K562 (cell line): ENCODE data around the gene ZNHIT2. TPM values are rescaled to one million over a fixed set of nuclear protein-coding genes. Genes with fewer than 3 reads are reported as not detected.

ENCODE experiments used
- BDP1 ChIP-seq: IDR thresholded peaks from 3 replicates; pipeline ENCODE4 v1.6.1; 2011; ENCODE audit not compliant: insufficient read length, insufficient read depth
- CHD4 ChIP-seq: fragments of 200-600 bp; sonication (generic); IDR thresholded peaks from 3 replicates; pipeline ENCODE4 v1.6.1; 2012; ENCODE audit warnings: low read depth, mild to moderate bottlenecking, mixed read lengths, low read length, inconsistent platforms; ENCODE audit not compliant: insufficient read depth, insufficient replicate concordance, poor library complexity, severe bottlenecking
- EZH2 ChIP-seq: IDR thresholded peaks from 2 replicates; pipeline ENCODE4 v1.6.1; 2012; ENCODE audit warnings: low read depth, mild to moderate bottlenecking, inconsistent platforms, low read length, borderline replicate concordance
- GABPB1 ChIP-seq: sonication (generic); formaldehyde crosslinking; IDR thresholded peaks from 2 replicates; pipeline ENCODE4 v1.8.0; 2022; ENCODE audit warnings: mild to moderate bottlenecking, missing genetic modification reagents
- HBP1 ChIP-seq: fragments of 450-650 bp; formaldehyde crosslinking; IDR thresholded peaks from 2 replicates; pipeline ENCODE4 v1.4.0; 2022; ENCODE audit warnings: missing genetic modification characterization
- HNRNPH1 ChIP-seq: fragments of 200-400 bp; formaldehyde crosslinking; optimal IDR thresholded peaks from 2 replicates; pipeline ENCODE3; 2017; ENCODE audit warnings: low read depth, mild to moderate bottlenecking, low read length, moderate library complexity
- HOXB6 ChIP-seq: fragments of 250-450 bp; sonication (Bioruptor Pico); IDR thresholded peaks from 2 replicates; pipeline ENCODE4 v1.5.1; 2022; ENCODE audit warnings: mild to moderate bottlenecking, borderline replicate concordance
- ID3 ChIP-seq, 2 experiments: fragments of 250-450 bp in 1 of 2; fragments of 450-650 bp in 1 of 2; sonication (Bioruptor Pico) in 1 of 2; IDR thresholded peaks; 2 replicates each; pipeline versions ENCODE4 v1.6.1 to v1.8.0; 2016 to 2021; ENCODE audit warnings: mild to moderate bottlenecking in 2 of 2, moderate library complexity in 2 of 2, missing compliant biosample characterization in 1 of 2, missing genetic modification characterization in 1 of 2
- KDM5B ChIP-seq: fragments of 200-600 bp; sonication (generic); IDR thresholded peaks from 2 replicates; pipeline ENCODE4 v1.6.1; 2012; ENCODE audit warnings: low read depth, mild to moderate bottlenecking, moderate library complexity, low read length, control low read depth, inconsistent platforms; ENCODE audit not compliant: insufficient replicate concordance
- L3MBTL2 ChIP-seq: fragments of 450-650 bp; IDR thresholded peaks from 2 replicates; pipeline ENCODE4 v1.6.1; 2016; ENCODE audit warnings: mild to moderate bottlenecking, moderate library complexity
- LEF1 ChIP-seq: fragments of 450-650 bp; IDR thresholded peaks from 2 replicates; pipeline ENCODE4 v1.6.1; 2016; ENCODE audit warnings: mild to moderate bottlenecking
- MEF2D ChIP-seq: conservative IDR thresholded peaks from 2 replicates; pipeline ENCODE4 v1.6.1; 2016; ENCODE audit warnings: low read depth, missing genetic modification characterization, missing compliant biosample characterization
- MYBL2 ChIP-seq, 2 experiments: fragments of 450-650 bp in 1 of 2; sonication (generic) in 1 of 2; formaldehyde crosslinking in 1 of 2; IDR thresholded peaks; 2 replicates each; pipeline versions ENCODE4 v1.6.1 to v1.8.1; 2017 to 2022; ENCODE audit warnings: borderline replicate concordance in 1 of 2, inconsistent platforms in 1 of 2, low read depth in 1 of 2, mild to moderate bottlenecking in 1 of 2, missing genetic modification reagents in 1 of 2, moderate library complexity in 1 of 2
- PURB ChIP-seq: sonication (generic); formaldehyde crosslinking; IDR thresholded peaks from 2 replicates; pipeline ENCODE4 v1.9.0; 2021; ENCODE audit warnings: low read depth, mild to moderate bottlenecking, missing genetic modification reagents
- RBBP5 ChIP-seq: fragments of 200-600 bp; sonication (generic); IDR thresholded peaks from 2 replicates; pipeline ENCODE4 v1.6.1; 2012; ENCODE audit warnings: borderline replicate concordance, mild to moderate bottlenecking, low read length, control low read depth, inconsistent platforms; ENCODE audit not compliant: insufficient read depth, poor library complexity, severe bottlenecking
- RFX5 ChIP-seq: IDR thresholded peaks from 2 replicates; pipeline ENCODE4 v1.6.1; 2011; ENCODE audit warnings: low read depth, mild to moderate bottlenecking, improper control_type of control experiment, low read length
- RNF2 ChIP-seq: sonication (generic); IDR thresholded peaks from 2 replicates; pipeline ENCODE4 v1.6.1; 2016
- TRIM25 ChIP-seq: fragments of 450-650 bp; IDR thresholded peaks from 2 replicates; pipeline ENCODE4 v1.7.0; 2016; ENCODE audit warnings: borderline replicate concordance
- ZNF41 ChIP-seq: fragments of 250-450 bp; sonication (Bioruptor Pico); conservative IDR thresholded peaks from 2 replicates; pipeline ENCODE4 v1.4.0; 2020; ENCODE audit warnings: mild to moderate bottlenecking
- ZNF75A ChIP-seq: fragments of 450-650 bp; formaldehyde crosslinking; IDR thresholded peaks from 2 replicates; pipeline ENCODE4 v1.4.0; 2020; ENCODE audit warnings: mild to moderate bottlenecking
- polyA plus RNA-seq, 8 experiments: library from polyadenylated mRNA; depleted of rRNA in 4 of 8; stranded (reverse) in 5 of 8; unstranded in 3 of 8; fragments of >200 nt; fragmentation: Nextera tagmentation in 2 of 8; fragmentation: Illumina TruSeq in 1 of 8; extraction: Ambion mirVana in 2 of 8; extraction: Trizol in 1 of 8; gene quantifications; 2 replicates each; pipeline versions ENCODE4 v1.2.1 to v1.2.3, GENCODE V29; 2011 to 2014; ENCODE audit warnings: inconsistent platforms in 1 of 8, missing spikeins in 1 of 8
- total RNA-seq, 7 experiments: library from RNA; depleted of rRNA in 6 of 7; stranded (reverse); fragments of >200 nt in 6 of 7; fragmentation: Illumina TruSeq in 2 of 7; extraction: Trizol in 2 of 7; gene quantifications; 2 replicates each; pipeline versions ENCODE4 v1.2.1 to v1.2.3, GENCODE V29; 2011 to 2021; ENCODE audit warnings: low replicate concordance in 1 of 7
- TF ChIP-seq, protein P1 (sequence below): sonication (generic); formaldehyde crosslinking; IDR thresholded peaks from 2 replicates; pipeline ENCODE4 v1.4.0; 2020; ENCODE audit warnings: mild to moderate bottlenecking, missing genetic modification reagents

Gene ZNHIT2
- total and polyA plus RNA-seq, 9 of the 15 experiments (the other 6 are each of a cell fraction or from before 2014, with no cell fraction given) = 0.08 to 39.0 (median 2.5) TPM

DNA sequence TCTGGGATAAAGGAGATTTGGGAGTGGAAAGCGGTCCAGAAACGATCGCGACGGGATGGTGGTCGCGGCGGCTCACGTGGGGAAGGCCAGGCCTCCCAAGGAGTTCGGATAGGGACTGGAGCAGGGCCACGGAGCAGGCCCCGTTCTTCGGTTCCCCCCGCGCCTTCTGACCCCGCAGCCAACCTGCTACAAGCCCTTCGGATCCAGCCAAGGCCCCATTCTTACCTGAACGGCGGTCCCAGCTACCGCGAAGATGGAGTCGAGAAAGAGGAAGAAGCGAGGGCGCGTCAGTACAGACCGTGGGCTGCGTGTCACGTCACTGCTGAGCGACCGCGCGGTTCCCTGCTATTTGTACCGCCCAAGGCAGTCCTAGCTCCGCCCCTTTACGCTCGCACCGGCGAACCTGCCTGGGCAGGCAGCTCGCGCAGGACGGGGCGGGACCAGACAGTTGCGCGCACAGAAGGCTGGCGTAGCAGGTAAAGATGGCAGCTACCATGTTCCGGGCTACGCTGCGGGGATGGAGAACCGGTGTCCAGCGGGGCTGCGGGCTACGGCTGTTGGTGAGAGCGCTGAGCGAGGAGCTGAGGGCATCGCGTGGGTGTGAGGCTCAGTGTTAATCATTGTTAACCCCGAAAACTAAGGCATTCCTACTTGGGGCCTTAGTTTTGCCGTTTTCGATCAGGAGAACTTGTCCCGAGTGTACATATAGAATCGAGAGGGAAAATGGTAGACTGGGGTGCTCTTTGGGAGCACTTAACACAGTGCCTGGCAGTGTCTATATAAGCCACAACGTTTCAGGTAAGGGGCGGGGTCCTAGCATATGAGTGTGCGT lies 4.6 kb upstream of the ZNHIT2 start, which contains the start of the genes FAU and MRPL49 (continued):
- TF ChIP-seq ZNF75A (no peak), LEF1 (no peak), RBBP5 (peak; percentile 89), L3MBTL2 (peak; percentile 24), RNF2 (peak; percentile 12; the same call in 1 of the 2 replicates), BDP1 (no peak), MEF2D (tag) (no peak), HNRNPH1 (no peak), KDM5B (peak; percentile 88), HOXB6 (CRISPR knock-in tag) (no peak), HBP1 (CRISPR knock-in tag) (no peak), ZNF41 (CRISPR knock-in tag) (no peak), GABPB1 (CRISPR knock-in tag) (peak; percentile 65; the same call in 1 of the 2 replicates), TRIM25 (no peak; the same call in 1 of the 2 replicates), MYBL2 (IDR thresholded peaks at IDR 0.05; ENCODE audit: low read depth) (no peak), MYBL2 (CRISPR knock-in tag; IDR thresholded peaks at IDR 0.05; ENCODE audit: borderline replicate concordance) (no peak), CHD4 (no peak), PURB (CRISPR knock-in tag) (no peak), ID3 (CRISPR knock-in tag; IDR thresholded peaks at IDR 0.05) (no peak), ID3 (tag; IDR thresholded peaks at IDR 0.05) (no peak), EZH2 (no peak), RFX5 (no peak)
- TF ChIP-seq, protein P1, sequence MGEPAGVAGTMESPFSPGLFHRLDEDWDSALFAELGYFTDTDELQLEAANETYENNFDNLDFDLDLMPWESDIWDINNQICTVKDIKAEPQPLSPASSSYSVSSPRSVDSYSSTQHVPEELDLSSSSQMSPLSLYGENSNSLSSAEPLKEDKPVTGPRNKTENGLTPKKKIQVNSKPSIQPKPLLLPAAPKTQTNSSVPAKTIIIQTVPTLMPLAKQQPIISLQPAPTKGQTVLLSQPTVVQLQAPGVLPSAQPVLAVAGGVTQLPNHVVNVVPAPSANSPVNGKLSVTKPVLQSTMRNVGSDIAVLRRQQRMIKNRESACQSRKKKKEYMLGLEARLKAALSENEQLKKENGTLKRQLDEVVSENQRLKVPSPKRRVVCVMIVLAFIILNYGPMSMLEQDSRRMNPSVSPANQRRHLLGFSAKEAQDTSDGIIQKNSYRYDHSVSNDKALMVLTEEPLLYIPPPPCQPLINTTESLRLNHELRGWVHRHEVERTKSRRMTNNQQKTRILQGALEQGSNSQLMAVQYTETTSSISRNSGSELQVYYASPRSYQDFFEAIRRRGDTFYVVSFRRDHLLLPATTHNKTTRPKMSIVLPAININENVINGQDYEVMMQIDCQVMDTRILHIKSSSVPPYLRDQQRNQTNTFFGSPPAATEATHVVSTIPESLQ = no peak; the same call in 1 of the 2 replicates
